Trophoblast cell (in vitro differentiated cells and primary cell): ENCODE measurements around the gene DEPP1.

Experiments used
- DNase-seq, 2 donors: peaks; one replicate each; pipeline ENCODE4 v3.0.0-alpha.2; 2016
- H2AFZ ChIP-seq: 2 replicates; pipeline ENCODE4 v1.6.1; 2013; ENCODE audit warnings: low read length, moderate library complexity, mild to moderate bottlenecking; ENCODE audit not compliant: insufficient read depth, poor library complexity
- H2AK5ac ChIP-seq: 2 replicates; pipeline ENCODE4 v1.6.1; 2013; ENCODE audit warnings: mild to moderate bottlenecking, low read length
- H2BK120ac ChIP-seq: 2 replicates; pipeline ENCODE4 v1.6.1; 2013; ENCODE audit warnings: low read length, mild to moderate bottlenecking, moderate library complexity; ENCODE audit not compliant: insufficient read depth, poor library complexity
- H2BK12ac ChIP-seq: 2 replicates; pipeline ENCODE4 v1.6.1; 2013; ENCODE audit warnings: mild to moderate bottlenecking, low read length, moderate library complexity
- H2BK5ac ChIP-seq: 2 replicates; pipeline ENCODE4 v1.6.1; 2013; ENCODE audit warnings: low read length, low read depth, moderate library complexity, mild to moderate bottlenecking; ENCODE audit not compliant: poor library complexity
- H3K14ac ChIP-seq: 2 replicates; pipeline ENCODE4 v1.6.1; 2013; ENCODE audit warnings: mild to moderate bottlenecking, low read length
- H3K18ac ChIP-seq: 2 replicates; pipeline ENCODE4 v1.6.1; 2013; ENCODE audit warnings: mild to moderate bottlenecking, low read length
- H3K23ac ChIP-seq: 2 replicates; pipeline ENCODE4 v1.6.1; 2013; ENCODE audit warnings: low read length
- H3K27ac ChIP-seq: 2 replicates; pipeline ENCODE4 v1.5.1; 2013; ENCODE audit warnings: low read depth, mild to moderate bottlenecking, inconsistent platforms, low read length, moderate library complexity
- H3K27me3 ChIP-seq: 2 replicates; pipeline ENCODE4 v1.6.1; 2013; ENCODE audit warnings: inconsistent platforms, mild to moderate bottlenecking, low read length, moderate library complexity; ENCODE audit not compliant: insufficient read depth
- H3K36me3 ChIP-seq, 2 experiments: 1 replicate in 1 of 2; 2 replicates in 1 of 2; pipeline ENCODE4 v1.6.1; 2013; ENCODE audit warnings: low read length in 2 of 2, mild to moderate bottlenecking in 2 of 2, moderate library complexity in 1 of 2; ENCODE audit not compliant: insufficient read depth in 2 of 2, control insufficient read depth in 1 of 2
- H3K4ac ChIP-seq: 2 replicates; pipeline ENCODE4 v1.6.1; 2013; ENCODE audit warnings: low read depth, mild to moderate bottlenecking, low read length, moderate library complexity
- H3K4me1 ChIP-seq, 2 experiments: 1 replicate in 1 of 2; 2 replicates in 1 of 2; pipeline ENCODE4 v1.6.1; 2013; ENCODE audit warnings: low read length in 2 of 2, mild to moderate bottlenecking in 2 of 2, moderate library complexity in 1 of 2; ENCODE audit not compliant: insufficient read depth in 2 of 2, control insufficient read depth in 1 of 2
- H3K4me2 ChIP-seq: 2 replicates; pipeline ENCODE4 v1.6.1; 2013; ENCODE audit warnings: inconsistent platforms, mild to moderate bottlenecking, low read length, moderate library complexity
- H3K4me3 ChIP-seq: 2 replicates; pipeline ENCODE4 v1.5.1; 2013; ENCODE audit warnings: mild to moderate bottlenecking, low read depth, low read length, inconsistent platforms
- H3K79me1 ChIP-seq: one replicate; pipeline ENCODE4 v1.6.1; 2013; ENCODE audit warnings: low read length
- H3K79me2 ChIP-seq: 2 replicates; pipeline ENCODE4 v1.6.1; 2013; ENCODE audit warnings: low read length, mild to moderate bottlenecking; ENCODE audit not compliant: control insufficient read depth, insufficient read depth, poor library complexity
- H3K9ac ChIP-seq: 2 replicates; pipeline ENCODE4 v1.6.1; 2013; ENCODE audit warnings: mild to moderate bottlenecking, low read length
- H3K9me3 ChIP-seq: 2 replicates; pipeline ENCODE4 v1.6.1; 2013; ENCODE audit warnings: low read depth, mild to moderate bottlenecking, control low read depth, inconsistent platforms, low read length; ENCODE audit not compliant: insufficient read depth
- H4K12ac ChIP-seq: 2 replicates; pipeline ENCODE4 v1.6.1; 2013; ENCODE audit warnings: low read depth, mild to moderate bottlenecking, low read length, moderate library complexity
- H4K8ac ChIP-seq: 2 replicates; pipeline ENCODE4 v1.6.1; 2013; ENCODE audit warnings: low read depth, mild to moderate bottlenecking, low read length, moderate library complexity
- H4K91ac ChIP-seq: one replicate; pipeline ENCODE4 v1.6.1; 2013; ENCODE audit warnings: low read depth, mild to moderate bottlenecking, low read length, moderate library complexity
- WGBS: extraction: QIAGEN DNeasy Blood & Tissue Kit; methylation state at CpG from one replicate; pipeline ENCODE4 v1.1.7; 2013; ENCODE audit warnings: missing lambda C conversion rate; ENCODE audit not compliant: insufficient read length, insufficient coverage; ENCODE audit errors: extremely low coverage; 5-methylcytosine and 5-hydroxymethylcytosine counted together

Gene DEPP1

DNA sequence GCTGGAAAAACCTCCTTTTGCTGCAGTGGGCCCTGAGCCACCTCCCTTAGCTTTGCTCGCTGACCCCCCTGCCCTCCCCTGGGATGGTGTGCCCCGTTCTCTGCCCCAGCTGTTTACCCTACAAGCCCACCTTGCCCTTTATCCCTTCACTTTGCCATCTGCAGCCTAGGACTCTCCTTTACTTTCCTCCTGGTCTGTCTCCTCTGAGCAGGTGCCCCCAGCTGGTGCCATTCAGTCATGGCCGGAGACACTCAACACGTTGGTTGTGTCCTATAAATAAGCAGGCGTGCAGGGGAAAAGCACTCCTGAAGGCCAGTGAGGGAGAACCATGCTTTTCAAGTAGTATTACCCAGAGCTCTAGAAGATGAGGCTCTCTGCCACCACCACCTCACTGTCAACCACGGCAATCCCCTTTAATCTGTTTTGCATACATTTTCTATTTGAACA is 12.9 kb downstream of the DEPP1 start:
- H2AK5ac ChIP-seq: peak overlapping the region; percentile 17
- no peaks in the 10 kb centered on the region for H3K27me3 ChIP-seq
- H4K91ac ChIP-seq: peak overlapping the region; percentile 40
- no peak overlapping the region for H2BK5ac ChIP-seq
- H3K4me3 ChIP-seq: no peak overlapping the region
- no peak overlapping the region for H2AFZ ChIP-seq
- H3K79me1 ChIP-seq: peaks cover 15% of the 10 kb centered on the region
- H3K23ac ChIP-seq: no peak overlapping the region
- H3K4me1 ChIP-seq: peaks cover 41 to 55% of the 10 kb centered on the region in 2 experiments
- DNase-seq: no peak
- H3K4me2 ChIP-seq: no peak overlapping the region
- peaks cover 4% of the 10 kb centered on the region for H3K79me2 ChIP-seq
- H3K9me3 ChIP-seq: peaks cover 2% of the 10 kb centered on the region
- H4K12ac ChIP-seq: no peak overlapping the region
- peak overlapping the region; percentile 51 for H3K18ac ChIP-seq
- H4K8ac ChIP-seq: no peak overlapping the region
- no peak overlapping the region for H3K4ac ChIP-seq
- H3K36me3 ChIP-seq: peaks cover 11 to 15% of the 10 kb centered on the region in 2 experiments
- WGBS: no CpG with 5 or more reads among the region's 6 CpGs
- H2BK12ac ChIP-seq: peak overlapping the region; percentile 16
- no peak overlapping the region for H3K27ac ChIP-seq
- H2BK120ac ChIP-seq: peak overlapping the region; percentile 4
- H3K9ac ChIP-seq: no peak overlapping the region
- H3K14ac ChIP-seq: peak overlapping the region; percentile 63

DNA sequence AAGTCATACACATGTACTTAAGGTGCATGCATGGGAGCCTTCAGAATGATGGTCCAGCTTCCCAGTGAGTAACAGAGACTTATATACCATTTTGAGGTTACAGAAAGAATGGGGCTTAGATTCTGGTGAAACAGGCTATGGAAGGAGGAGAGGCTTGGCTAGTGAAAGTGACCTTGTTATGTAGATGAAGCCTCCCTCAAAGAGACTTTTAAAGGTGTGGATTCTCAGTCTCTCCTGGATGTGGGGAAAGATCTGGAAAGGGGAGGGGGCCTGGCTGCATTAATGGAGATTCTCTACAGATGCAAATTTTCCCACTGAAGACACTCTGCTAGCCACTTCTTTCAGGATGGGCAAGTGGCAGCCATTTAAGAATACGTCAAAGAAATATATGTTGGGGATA is 13.5 kb downstream of the DEPP1 start:
- no peak for DNase-seq
- H2BK5ac ChIP-seq: no peak overlapping the region
- no peak overlapping the region for H4K12ac ChIP-seq
- H3K9ac ChIP-seq: no peak overlapping the region
- no peak overlapping the region for H3K14ac ChIP-seq
- H3K27ac ChIP-seq: no peak overlapping the region
- no CpG with 5 or more reads among the region's 1 CpG for WGBS
- H3K23ac ChIP-seq: no peak overlapping the region
- no peak overlapping the region for H4K91ac ChIP-seq
- no peak overlapping the region for H3K18ac ChIP-seq
- H3K9me3 ChIP-seq: peaks cover 2% of the 10 kb centered on the region
- no peak overlapping the region for H3K4ac ChIP-seq
- peaks cover 15% of the 10 kb centered on the region for H3K79me1 ChIP-seq
- H3K4me3 ChIP-seq: no peak overlapping the region
- no peak overlapping the region for H4K8ac ChIP-seq
- no peak overlapping the region for H2AK5ac ChIP-seq
- H3K4me2 ChIP-seq: no peak overlapping the region
- H3K4me1 ChIP-seq: peaks cover 46 to 60% of the 10 kb centered on the region in 2 experiments
- peaks cover 4% of the 10 kb centered on the region for H3K79me2 ChIP-seq
- H3K27me3 ChIP-seq: no peaks in the 10 kb centered on the region
- H2BK120ac ChIP-seq: no peak overlapping the region
- H2BK12ac ChIP-seq: no peak overlapping the region
- peaks cover 8 to 12% of the 10 kb centered on the region in 2 experiments for H3K36me3 ChIP-seq
- no peak overlapping the region for H2AFZ ChIP-seq

GRCh38 chr10:44963772-44964633 is 14.6 kb downstream of the DEPP1 start:
- Histone ChIP-seq H3K4me3 (no peak overlapping the region), H2AK5ac (peak overlapping the region; percentile 1), H2AFZ (peak overlapping the region; percentile 38), H3K9me3 (peaks cover 2% of the 10 kb centered on the region), H3K79me1 (peaks cover 20% of the 10 kb centered on the region), H4K8ac (peak overlapping the region; percentile 72), H2BK5ac (peak overlapping the region; percentile 28), H3K36me3 (peaks cover 2 to 5% of the 10 kb centered on the region in 2 experiments), H3K27me3 (no peaks in the 10 kb centered on the region), H3K4ac (peak overlapping the region; percentile 46), H3K4me1 (peaks cover 49 to 65% of the 10 kb centered on the region in 2 experiments), H3K23ac (no peak overlapping the region), H4K12ac (no peak overlapping the region), H2BK12ac (peak overlapping the region; percentile 45), H3K9ac (no peak overlapping the region), H3K4me2 (peak overlapping the region; percentile 8), H3K27ac (peak overlapping the region; percentile 63), H2BK120ac (peak overlapping the region; percentile 65), H4K91ac (peak overlapping the region; percentile 84), H3K79me2 (peaks cover 7% of the 10 kb centered on the region), H3K14ac (peak overlapping the region; percentile 45), H3K18ac (peak overlapping the region; percentile 26)
- no CpG with 5 or more reads among the region's 15 CpGs for WGBS
- DNase-seq: no peak

DNA sequence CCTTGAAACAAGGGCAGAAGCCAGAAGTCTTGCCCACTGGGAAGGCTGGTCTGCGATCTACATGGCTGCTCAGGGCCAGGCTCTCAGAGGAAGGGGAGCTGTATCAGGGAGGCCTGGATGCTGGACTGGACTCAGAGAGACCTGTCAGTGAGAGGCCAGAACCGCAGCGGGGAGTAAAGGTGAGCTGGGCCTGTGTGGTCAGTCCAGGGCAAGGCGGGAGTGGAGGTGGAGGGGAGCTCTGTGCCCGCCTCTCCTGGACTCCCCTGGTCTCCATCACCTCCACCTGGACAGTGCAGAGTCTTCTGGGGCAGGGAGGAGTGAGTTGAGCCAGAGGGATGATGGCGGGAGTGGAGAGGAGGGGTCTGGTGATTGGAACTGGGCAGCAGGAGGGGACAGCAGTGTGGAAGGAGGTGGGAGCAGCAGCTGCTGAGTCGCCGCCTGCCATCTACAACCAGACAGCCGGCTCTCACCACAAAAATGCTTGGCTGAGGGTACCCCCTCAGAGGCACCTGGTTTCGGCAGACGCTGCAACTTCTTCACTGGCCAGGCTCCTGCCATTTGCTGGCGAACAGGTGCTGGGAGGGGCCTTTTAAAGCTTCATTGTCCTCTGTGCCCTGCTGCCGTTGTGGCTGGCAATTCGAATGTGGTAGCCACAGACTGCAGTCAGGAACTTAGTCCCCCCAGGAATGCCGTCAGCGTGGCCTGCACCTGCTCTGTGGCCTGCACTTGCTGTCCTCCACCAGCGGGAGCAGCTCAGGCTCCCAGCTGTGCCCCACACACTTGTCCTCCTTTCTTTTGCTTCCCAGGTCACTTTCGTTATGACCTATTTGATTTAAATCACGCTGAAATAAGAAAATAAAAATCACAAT is 15.5 kb downstream of the DEPP1 start:
- no CpG with 5 or more reads among the region's 19 CpGs for WGBS
- Histone ChIP-seq H4K8ac (peak overlapping the region; percentile 21), H3K4me2 (no peak overlapping the region), H2BK120ac (no peak overlapping the region), H4K91ac (peak overlapping the region; percentile 50), H4K12ac (no peak overlapping the region), H3K36me3 (peaks cover 0 to 2% of the 10 kb centered on the region in 2 experiments), H3K4me3 (no peak overlapping the region), H3K23ac (no peak overlapping the region), H3K27ac (no peak overlapping the region), H3K79me1 (peaks cover 20% of the 10 kb centered on the region), H3K79me2 (peaks cover 8% of the 10 kb centered on the region), H2BK12ac (peak overlapping the region; percentile 0), H2BK5ac (no peak overlapping the region), H3K27me3 (no peaks in the 10 kb centered on the region), H3K9ac (no peak overlapping the region), H2AFZ (no peak overlapping the region), H3K4ac (no peak overlapping the region), H3K14ac (peak overlapping the region; percentile 38), H3K18ac (peak overlapping the region; percentile 16), H3K4me1 (peaks cover 49 to 71% of the 10 kb centered on the region in 2 experiments), H3K9me3 (peaks cover 2% of the 10 kb centered on the region), H2AK5ac (peak overlapping the region; percentile 22)
- DNase-seq: no peak
